ENCODE measurements around the gene OLR1. TPM values are rescaled to one million over a fixed set of nuclear protein-coding genes. Genes with fewer than 3 reads are reported as not detected.

The OLR1 gene
- total and polyA plus RNA-seq, 2 donors (not counting 3 experiments of a cell fraction or from before 2014, with no cell fraction given), result not detected

DNA sequence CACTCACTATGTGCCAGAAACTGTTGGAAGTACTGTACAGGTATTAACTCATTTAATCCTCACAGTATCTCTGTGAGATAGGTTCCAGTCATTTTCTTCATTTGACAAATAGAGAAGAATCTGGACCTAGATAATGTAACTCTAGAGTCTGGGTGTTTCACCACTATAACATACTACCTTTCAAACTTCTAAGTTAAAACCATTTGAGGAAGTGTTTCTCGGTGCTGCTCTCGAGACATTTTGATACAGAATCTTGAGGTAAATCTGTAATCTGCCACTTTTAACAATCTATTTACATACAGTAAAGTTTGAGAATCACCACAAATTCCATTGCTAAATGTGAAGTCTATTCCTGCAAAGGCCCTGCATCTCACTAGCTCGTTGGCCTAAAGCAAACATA, 8.8 kb downstream of the OLR1 start:
- no peaks in the 10 kb centered on the region for H3K9me1 ChIP-seq (replicated peaks; ENCODE audit: control insufficient read depth, extremely low read depth, insufficient read depth, low read length)
- intact Hi-C loops (cut with micrococcal nuclease) (no loop called here), dilution Hi-C loops (cut with MboI; ENCODE audit: extremely low pct_ligation_motif_present, low sequenced_read_pairs) (no loop called here)
- no peak overlapping the region for H3K27ac ChIP-seq (ENCODE audit: insufficient read depth, low read depth, low read length)
- ChIA-PET POLR2A (no interaction called here), CTCF (interaction anchor here (1.0 to 1.9 kb wide), 2 partner anchors 9 to 10 kb away, joined by 3 to 6 read pairs; no protein-coding TSS in a partner anchor)
- no peaks in the 10 kb centered on the region for H3K4me1 ChIP-seq (ENCODE audit: control insufficient read depth, extremely low read depth, insufficient read depth, low read length)
- no peaks in the 10 kb centered on the region for H4K20me1 ChIP-seq (replicated peaks; ENCODE audit: control insufficient read depth, extremely low read depth, insufficient read depth, low read length)
- no peak overlapping the region for H3K4me3 ChIP-seq (replicated peaks in 1 of 3; ENCODE audit: insufficient read depth in 1 of 3, low read depth in 1 of 3, low read length in 3 of 3)
- DNase-seq (ENCODE audit: low read depth, low spot score) (no peak), FAIRE-seq (no peak)
- no peak overlapping the region for H2AFZ ChIP-seq (ENCODE audit: low read depth, low read length)
- no peak overlapping the region for H3K4me2 ChIP-seq (ENCODE audit: insufficient read depth, low read length)
- H3K9me3 ChIP-seq (replicated peaks; ENCODE audit: control insufficient read depth, insufficient read depth, low read length), result no peaks in the 10 kb centered on the region
- H3K9ac ChIP-seq (replicated peaks; ENCODE audit: extremely low read depth, insufficient read depth, low read length), result no peak overlapping the region
- TF ChIP-seq POLR2AphosphoS5 (IDR thresholded peaks at IDR 0.05; ENCODE audit: insufficient read depth, low read depth, low read length) (no peak), FOS (IDR thresholded peaks at IDR 0.05; ENCODE audit: borderline replicate concordance, insufficient read depth, low read length) (no peak), MYC (IDR thresholded peaks at IDR 0.05; ENCODE audit: low read depth, low read length) (no peak), MAX (IDR thresholded peaks at IDR 0.05; ENCODE audit: insufficient read depth, insufficient read length) (no peak), POLR2A (IDR thresholded peaks at IDR 0.05; ENCODE audit: low read depth, low read length) (no peak), JUN (IDR thresholded peaks at IDR 0.05; ENCODE audit: borderline replicate concordance, insufficient read depth, insufficient read length, low read depth) (no peak), GATA2 (IDR thresholded peaks at IDR 0.05; ENCODE audit: insufficient read depth, insufficient read length, low read depth, low read length) (no peak), EZH2 (IDR thresholded peaks at IDR 0.05; ENCODE audit: borderline replicate concordance, low read depth, low read length, severe bottlenecking) (no peak)
- TF ChIP-seq, protein P1, sequence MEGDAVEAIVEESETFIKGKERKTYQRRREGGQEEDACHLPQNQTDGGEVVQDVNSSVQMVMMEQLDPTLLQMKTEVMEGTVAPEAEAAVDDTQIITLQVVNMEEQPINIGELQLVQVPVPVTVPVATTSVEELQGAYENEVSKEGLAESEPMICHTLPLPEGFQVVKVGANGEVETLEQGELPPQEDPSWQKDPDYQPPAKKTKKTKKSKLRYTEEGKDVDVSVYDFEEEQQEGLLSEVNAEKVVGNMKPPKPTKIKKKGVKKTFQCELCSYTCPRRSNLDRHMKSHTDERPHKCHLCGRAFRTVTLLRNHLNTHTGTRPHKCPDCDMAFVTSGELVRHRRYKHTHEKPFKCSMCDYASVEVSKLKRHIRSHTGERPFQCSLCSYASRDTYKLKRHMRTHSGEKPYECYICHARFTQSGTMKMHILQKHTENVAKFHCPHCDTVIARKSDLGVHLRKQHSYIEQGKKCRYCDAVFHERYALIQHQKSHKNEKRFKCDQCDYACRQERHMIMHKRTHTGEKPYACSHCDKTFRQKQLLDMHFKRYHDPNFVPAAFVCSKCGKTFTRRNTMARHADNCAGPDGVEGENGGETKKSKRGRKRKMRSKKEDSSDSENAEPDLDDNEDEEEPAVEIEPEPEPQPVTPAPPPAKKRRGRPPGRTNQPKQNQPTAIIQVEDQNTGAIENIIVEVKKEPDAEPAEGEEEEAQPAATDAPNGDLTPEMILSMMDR (IDR thresholded peaks at IDR 0.05; ENCODE audit: extremely low read depth in 1 of 2, insufficient read depth in 1 of 2, low read depth in 1 of 2, low read length in 2 of 2), result no peak
- no peaks in the 10 kb centered on the region for H3K79me2 ChIP-seq (ENCODE audit: control insufficient read depth, insufficient read depth, low read length)
- no peaks in the 10 kb centered on the region for H3K36me3 ChIP-seq (ENCODE audit: control insufficient read depth in 2 of 2, extremely low read depth in 1 of 2, insufficient read depth in 2 of 2, low read length in 2 of 2)
- no TSS peak for BruUV-seq (replicated peaks)
- peaks cover 3% of the 10 kb centered on the region in 2 experiments for H3K27me3 ChIP-seq (ENCODE audit: control insufficient read depth in 2 of 2, insufficient read depth in 2 of 2, low read length in 2 of 2)

Data from endothelial cell of umbilical vein (primary cell).